HepG2 (cell line): ENCODE data around the gene JPH2. TPM values are rescaled to one million over a fixed set of nuclear protein-coding genes. Genes with fewer than 3 reads are reported as not detected.

Source experiments
- ADNP ChIP-seq: sonication (generic); formaldehyde crosslinking; IDR thresholded peaks from 2 replicates; pipeline ENCODE4 v1.4.0; 2020; ENCODE audit warnings: missing genetic modification reagents
- BORCS8-MEF2B ChIP-seq: sonication (generic); formaldehyde crosslinking; IDR thresholded peaks from 2 replicates; pipeline ENCODE4 v1.8.0; 2022; ENCODE audit warnings: mild to moderate bottlenecking, missing genetic modification reagents
- FOXK2 ChIP-seq: fragments of 450-650 bp; IDR thresholded peaks from 2 replicates; pipeline ENCODE4 v1.6.1; 2016
- FOXP1 ChIP-seq, 2 experiments: fragments of 450-650 bp in 1 of 2; IDR thresholded peaks; 2 replicates each; pipeline ENCODE4 v1.6.1; 2017 to 2018; ENCODE audit warnings: antibody characterized with exemption in 1 of 2
- FOXP4 ChIP-seq: sonication (generic); formaldehyde crosslinking; IDR thresholded peaks from 2 replicates; pipeline ENCODE4 v1.4.0; 2020; ENCODE audit warnings: missing genetic modification reagents
- NR1H2 ChIP-seq: sonication (generic); formaldehyde crosslinking; IDR thresholded peaks from 2 replicates; pipeline ENCODE4 v1.8.1; 2022; ENCODE audit warnings: low read depth, missing genetic modification reagents, borderline replicate concordance
- POLR2A ChIP-seq, 2 experiments: IDR thresholded peaks; 2 replicates each; pipeline ENCODE4 v1.6.1; 2011; ENCODE audit warnings: low read depth in 2 of 2, low read length in 2 of 2, mild to moderate bottlenecking in 1 of 2, moderate library complexity in 1 of 2; ENCODE audit not compliant: insufficient read depth in 1 of 2
- PRDM10 ChIP-seq: sonication (generic); formaldehyde crosslinking; IDR thresholded peaks from 2 replicates; pipeline ENCODE4 v1.4.0; 2020; ENCODE audit warnings: low read depth, missing genetic modification reagents
- SPEN ChIP-seq: sonication (generic); formaldehyde crosslinking; IDR thresholded peaks from 2 replicates; pipeline ENCODE4 v1.5.1; 2020; ENCODE audit warnings: low read depth, mild to moderate bottlenecking, missing genetic modification reagents
- TP53 ChIP-seq: sonication (generic); formaldehyde crosslinking; conservative IDR thresholded peaks from 2 replicates; pipeline ENCODE4 v1.4.0; 2020; ENCODE audit warnings: missing genetic modification reagents
- ZFP36 ChIP-seq: fragments of 150-350 bp; IDR thresholded peaks from 2 replicates; pipeline ENCODE4 v1.6.1; 2018; ENCODE audit warnings: borderline replicate concordance, low read length, low read depth; ENCODE audit not compliant: partially characterized antibody
- ZNF205 ChIP-seq: IDR thresholded peaks from 2 replicates; pipeline ENCODE4 v1.6.1; 2018; ENCODE audit warnings: missing biosample characterization, missing genetic modification reagents
- ZNF317 ChIP-seq: sonication (generic); formaldehyde crosslinking; IDR thresholded peaks from 2 replicates; pipeline ENCODE4 v1.5.0; 2020; ENCODE audit warnings: mild to moderate bottlenecking, missing genetic modification reagents
- polyA plus RNA-seq, 8 experiments: library from polyadenylated mRNA; depleted of rRNA in 3 of 8; stranded (reverse) in 7 of 8; unstranded in 1 of 8; fragments of >200 nt; fragmentation: Illumina TruSeq in 4 of 8; extraction: Trizol in 4 of 8; gene quantifications; 2 replicates each; pipeline versions ENCODE4 v1.2.1 to v1.2.3, GENCODE V29; 2011 to 2016; ENCODE audit warnings: low read depth in 4 of 8, missing spikeins in 1 of 8, mixed read lengths in 1 of 8; ENCODE audit not compliant: insufficient read depth in 1 of 8
- total RNA-seq, 5 experiments: library from RNA; depleted of rRNA; stranded (reverse); fragments of >200 nt; fragmentation: Illumina TruSeq; extraction: Trizol; gene quantifications; 2 replicates each; pipeline ENCODE4 v1.2.3, GENCODE V29; 2016; ENCODE audit warnings: low read depth in 1 of 5
- TF ChIP-seq, protein P1 (sequence below): sonication (generic); formaldehyde crosslinking; IDR thresholded peaks from 2 replicates; pipeline ENCODE4 v1.4.0; 2020; ENCODE audit warnings: missing genetic modification reagents, borderline replicate concordance
- TF ChIP-seq, protein P2 (sequence below): sonication (generic); formaldehyde crosslinking; conservative IDR thresholded peaks from 2 replicates; pipeline ENCODE4 v1.4.0; 2020; ENCODE audit warnings: missing genetic modification reagents

JPH2 gene
- total and polyA plus RNA-seq, 2 of the 13 experiments (the other 11 are each of a cell fraction or from before 2014, with no cell fraction given): 0.42 TPM; not detected in 1

GRCh38 chr20:44210406-44211176 lies 23.6 kb upstream of the JPH2 start, which contains the start of gene OSER1 (continued):
- TF ChIP-seq, protein P1, sequence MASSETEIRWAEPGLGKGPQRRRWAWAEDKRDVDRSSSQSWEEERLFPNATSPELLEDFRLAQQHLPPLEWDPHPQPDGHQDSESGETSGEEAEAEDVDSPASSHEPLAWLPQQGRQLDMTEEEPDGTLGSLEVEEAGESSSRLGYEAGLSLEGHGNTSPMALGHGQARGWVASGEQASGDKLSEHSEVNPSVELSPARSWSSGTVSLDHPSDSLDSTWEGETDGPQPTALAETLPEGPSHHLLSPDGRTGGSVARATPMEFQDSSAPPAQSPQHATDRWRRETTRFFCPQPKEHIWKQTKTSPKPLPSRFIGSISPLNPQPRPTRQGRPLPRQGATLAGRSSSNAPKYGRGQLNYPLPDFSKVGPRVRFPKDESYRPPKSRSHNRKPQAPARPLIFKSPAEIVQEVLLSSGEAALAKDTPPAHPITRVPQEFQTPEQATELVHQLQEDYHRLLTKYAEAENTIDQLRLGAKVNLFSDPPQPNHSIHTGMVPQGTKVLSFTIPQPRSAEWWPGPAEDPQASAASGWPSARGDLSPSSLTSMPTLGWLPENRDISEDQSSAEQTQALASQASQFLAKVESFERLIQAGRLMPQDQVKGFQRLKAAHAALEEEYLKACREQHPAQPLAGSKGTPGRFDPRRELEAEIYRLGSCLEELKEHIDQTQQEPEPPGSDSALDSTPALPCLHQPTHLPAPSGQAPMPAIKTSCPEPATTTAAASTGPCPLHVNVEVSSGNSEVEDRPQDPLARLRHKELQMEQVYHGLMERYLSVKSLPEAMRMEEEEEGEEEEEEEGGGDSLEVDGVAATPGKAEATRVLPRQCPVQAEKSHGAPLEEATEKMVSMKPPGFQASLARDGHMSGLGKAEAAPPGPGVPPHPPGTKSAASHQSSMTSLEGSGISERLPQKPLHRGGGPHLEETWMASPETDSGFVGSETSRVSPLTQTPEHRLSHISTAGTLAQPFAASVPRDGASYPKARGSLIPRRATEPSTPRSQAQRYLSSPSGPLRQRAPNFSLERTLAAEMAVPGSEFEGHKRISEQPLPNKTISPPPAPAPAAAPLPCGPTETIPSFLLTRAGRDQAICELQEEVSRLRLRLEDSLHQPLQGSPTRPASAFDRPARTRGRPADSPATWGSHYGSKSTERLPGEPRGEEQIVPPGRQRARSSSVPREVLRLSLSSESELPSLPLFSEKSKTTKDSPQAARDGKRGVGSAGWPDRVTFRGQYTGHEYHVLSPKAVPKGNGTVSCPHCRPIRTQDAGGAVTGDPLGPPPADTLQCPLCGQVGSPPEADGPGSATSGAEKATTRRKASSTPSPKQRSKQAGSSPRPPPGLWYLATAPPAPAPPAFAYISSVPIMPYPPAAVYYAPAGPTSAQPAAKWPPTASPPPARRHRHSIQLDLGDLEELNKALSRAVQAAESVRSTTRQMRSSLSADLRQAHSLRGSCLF (CRISPR knock-in tag): 0 out of 2 replicates have a peak, but pooled peaks have one; percentile 12
- TF ChIP-seq PRDM10 (CRISPR knock-in tag) (peak; percentile 80), ZNF317 (CRISPR knock-in tag) (peak; percentile 78), FOXP1 (IDR thresholded peaks at IDR 0.05) (no peak), FOXP1 (CRISPR knock-in tag; IDR thresholded peaks at IDR 0.05) (peak; percentile 72), FOXP4 (CRISPR knock-in tag) (peak; percentile 66; the same call in 1 of the 2 replicates), BORCS8-MEF2B (peak; percentile 95), ZNF205 (CRISPR knock-in tag) (peak; percentile 87), FOXK2 (peak; percentile 99), NR1H2 (CRISPR knock-in tag) (no peak), ZFP36 (no peak), POLR2A (IDR thresholded peaks at IDR 0.05; ENCODE audit: insufficient read depth in 1 of 2, low read depth in 2 of 2, low read length in 2 of 2) (peak; percentile 93 to 95), ADNP (CRISPR knock-in tag) (no peak), SPEN (CRISPR knock-in tag) (no peak), TP53 (CRISPR knock-in tag) (no peak)
- TF ChIP-seq, protein P2, sequence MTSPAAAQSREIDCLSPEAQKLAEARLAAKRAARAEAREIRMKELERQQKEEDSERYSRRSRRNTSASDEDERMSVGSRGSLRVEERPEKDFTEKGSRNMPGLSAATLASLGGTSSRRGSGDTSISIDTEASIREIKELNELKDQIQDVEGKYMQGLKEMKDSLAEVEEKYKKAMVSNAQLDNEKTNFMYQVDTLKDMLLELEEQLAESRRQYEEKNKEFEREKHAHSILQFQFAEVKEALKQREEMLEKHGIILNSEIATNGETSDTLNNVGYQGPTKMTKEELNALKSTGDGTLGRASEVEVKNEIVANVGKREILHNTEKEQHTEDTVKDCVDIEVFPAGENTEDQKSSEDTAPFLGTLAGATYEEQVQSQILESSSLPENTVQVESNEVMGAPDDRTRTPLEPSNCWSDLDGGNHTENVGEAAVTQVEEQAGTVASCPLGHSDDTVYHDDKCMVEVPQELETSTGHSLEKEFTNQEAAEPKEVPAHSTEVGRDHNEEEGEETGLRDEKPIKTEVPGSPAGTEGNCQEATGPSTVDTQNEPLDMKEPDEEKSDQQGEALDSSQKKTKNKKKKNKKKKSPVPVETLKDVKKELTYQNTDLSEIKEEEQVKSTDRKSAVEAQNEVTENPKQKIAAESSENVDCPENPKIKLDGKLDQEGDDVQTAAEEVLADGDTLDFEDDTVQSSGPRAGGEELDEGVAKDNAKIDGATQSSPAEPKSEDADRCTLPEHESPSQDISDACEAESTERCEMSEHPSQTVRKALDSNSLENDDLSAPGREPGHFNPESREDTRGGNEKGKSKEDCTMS (CRISPR knock-in tag): no peak
